H1 (cell line): ENCODE measurements around the gene LCP1. TPM values are rescaled to one million over a fixed set of nuclear protein-coding genes. Genes with fewer than 3 reads are reported as not detected.

Experiments used
- CTCF ChIA-PET: fragments of 300-600 bp; sonication (Branson Sonifier 250); formaldehyde crosslinking; loops from one replicate; lab custom pipeline; 2021; ENCODE audit not compliant: partially characterized antibody; lab: Charles Lee
- POLR2A ChIA-PET: fragments of 300-600 bp; sonication (Branson Sonifier 250); formaldehyde crosslinking; loops from one replicate; lab custom pipeline; 2021; ENCODE audit warnings: inconsistent platforms; ENCODE audit not compliant: partially characterized antibody; lab: Charles Lee
- DNase-seq, 2 experiments: peaks; one replicate each; pipeline versions ENCODE4 v3.0.0 to v3.0.0-alpha.2; 2010 to 2022; ENCODE audit warnings: low spot score in 2 of 2, low read depth in 1 of 2, mixed read lengths in 1 of 2
- FAIRE-seq: peaks from 2 replicates; lab custom pipeline; 2011; peaks lifted over from hg19 to GRCh38; lab: Jason Lieb, UNC
- H2AFZ ChIP-seq: 2 replicates; pipeline ENCODE4 v1.8.1; 2012; ENCODE audit warnings: low read length, inconsistent platforms
- H2AK5ac ChIP-seq: 2 replicates; pipeline ENCODE4 v1.6.1; 2013; ENCODE audit warnings: low read depth, low read length
- H2BK120ac ChIP-seq: replicated peaks from 2 replicates; pipeline ENCODE3; 2013; ENCODE audit warnings: low read depth, low read length, inconsistent platforms
- H2BK12ac ChIP-seq: 2 replicates; pipeline ENCODE4 v1.6.1; 2013; ENCODE audit warnings: low read depth, low read length
- H2BK15ac ChIP-seq: 2 replicates; pipeline ENCODE4 v1.6.1; 2013; ENCODE audit warnings: low read length
- H2BK20ac ChIP-seq: 2 replicates; pipeline ENCODE4 v1.6.1; 2013; ENCODE audit warnings: low read length
- H2BK5ac ChIP-seq: 2 replicates; pipeline ENCODE4 v1.6.1; 2013; ENCODE audit warnings: low read depth, low read length
- H3K14ac ChIP-seq: 2 replicates; pipeline ENCODE4 v1.6.1; 2013; ENCODE audit warnings: inconsistent platforms; ENCODE audit not compliant: insufficient read length
- H3K18ac ChIP-seq: 2 replicates; pipeline ENCODE4 v1.6.1; 2013; ENCODE audit warnings: low read length; ENCODE audit errors: extremely low read depth
- H3K23ac ChIP-seq: 2 replicates; pipeline ENCODE4 v1.6.1; 2013; ENCODE audit warnings: inconsistent platforms; ENCODE audit not compliant: insufficient read length
- H3K23me2 ChIP-seq: 2 replicates; pipeline ENCODE4 v1.6.1; 2013; ENCODE audit warnings: low read depth, low read length
- H3K27ac ChIP-seq: 2 replicates; pipeline ENCODE4 v1.6.1; 2011; ENCODE audit warnings: low read depth, low read length, inconsistent platforms
- H3K27me3 ChIP-seq, 4 experiments: replicated peaks in 1 of 4; 1 replicate in 1 of 4; 2 replicates in 3 of 4; pipeline versions ENCODE4 v1.6.1 to v1.8.1; 2011 to 2013; ENCODE audit warnings: low read length in 3 of 4, mild to moderate bottlenecking in 3 of 4, inconsistent platforms in 2 of 4, mixed read lengths in 2 of 4, moderate library complexity in 1 of 4; ENCODE audit not compliant: control insufficient read depth in 3 of 4, insufficient read depth in 3 of 4; ENCODE audit errors: extremely low read depth in 1 of 4
- H3K36me3 ChIP-seq, 4 experiments: 2 replicates each; pipeline versions ENCODE4 v1.6.1 to v1.8.1; 2011 to 2013; ENCODE audit warnings: mild to moderate bottlenecking in 4 of 4, low read length in 3 of 4, moderate library complexity in 2 of 4, control low read depth in 1 of 4, inconsistent platforms in 1 of 4; ENCODE audit not compliant: insufficient read depth in 4 of 4, control insufficient read depth in 2 of 4
- H3K4ac ChIP-seq: replicated peaks from 2 replicates; pipeline ENCODE3; 2013; ENCODE audit warnings: low read length, low read depth, mixed read lengths, inconsistent platforms; ENCODE audit not compliant: insufficient read length
- H3K4me1 ChIP-seq, 4 experiments: replicated peaks in 1 of 4; 1 replicate in 1 of 4; 2 replicates in 3 of 4; pipeline versions ENCODE4 v1.6.1 to v1.8.1; 2011 to 2013; ENCODE audit warnings: low read length in 3 of 4, inconsistent platforms in 2 of 4, mixed read lengths in 1 of 4; ENCODE audit not compliant: insufficient read depth in 4 of 4, control insufficient read depth in 3 of 4
- H3K4me2 ChIP-seq, 2 experiments: 2 replicates each; pipeline versions ENCODE4 v1.6.1 to v1.8.1; 2011 to 2013; ENCODE audit warnings: low read depth in 2 of 2, low read length in 2 of 2, control low read depth in 1 of 2, inconsistent platforms in 1 of 2, mild to moderate bottlenecking in 1 of 2; ENCODE audit not compliant: insufficient read depth in 1 of 2
- H3K4me3 ChIP-seq, 4 experiments: fragments of 200-600, 300-600 bp in 1 of 4; sonication (generic), shearing (Covaris generic), sonication (Bioruptor Twin) in 1 of 4; 2 replicates each; pipeline versions ENCODE4 v1.5.1 to v1.8.1; 2011 to 2016; ENCODE audit warnings: low read length in 4 of 4, low read depth in 3 of 4, control low read depth in 2 of 4, inconsistent platforms in 2 of 4, mild to moderate bottlenecking in 2 of 4, mixed read lengths in 1 of 4, moderate library complexity in 1 of 4; ENCODE audit not compliant: insufficient read depth in 2 of 4; ENCODE audit errors: extremely low read depth in 1 of 4
- H3K56ac ChIP-seq: replicated peaks from 2 replicates; pipeline ENCODE3; 2013; ENCODE audit warnings: low read depth, mild to moderate bottlenecking, mixed read lengths, low read length, inconsistent platforms; ENCODE audit not compliant: insufficient read length
- H3K79me1 ChIP-seq: 2 replicates; pipeline ENCODE4 v1.6.1; 2013; ENCODE audit warnings: low read depth, low read length, control low read depth
- H3K79me2 ChIP-seq, 2 experiments: 2 replicates each; pipeline versions ENCODE4 v1.6.1 to v1.8.1; 2012 to 2013; ENCODE audit warnings: low read length in 2 of 2, mild to moderate bottlenecking in 2 of 2, inconsistent platforms in 1 of 2; ENCODE audit not compliant: insufficient read depth in 2 of 2, control insufficient read depth in 1 of 2
- H3K9ac ChIP-seq, 4 experiments: replicated peaks in 1 of 4; 1 replicate in 1 of 4; 2 replicates in 3 of 4; pipeline versions ENCODE4 v1.6.1 to v1.8.1; 2011 to 2013; ENCODE audit warnings: low read depth in 3 of 4, low read length in 3 of 4, control low read depth in 2 of 4, mild to moderate bottlenecking in 2 of 4, moderate library complexity in 2 of 4, inconsistent platforms in 1 of 4; ENCODE audit errors: extremely low read depth in 1 of 4
- H3K9me3 ChIP-seq, 2 experiments: 2 replicates each; pipeline versions ENCODE4 v1.6.1 to v1.8.1; 2012 to 2013; ENCODE audit warnings: mild to moderate bottlenecking in 2 of 2, moderate library complexity in 2 of 2, control low read depth in 1 of 2, inconsistent platforms in 1 of 2, low read depth in 1 of 2, low read length in 1 of 2, mixed read lengths in 1 of 2; ENCODE audit not compliant: insufficient read depth in 2 of 2
- H4K20me1 ChIP-seq, 2 experiments: replicated peaks in 1 of 2; 2 replicates each; pipeline versions ENCODE3 to v1.8.1; 2011 to 2013; ENCODE audit warnings: inconsistent platforms in 2 of 2, low read length in 2 of 2, mild to moderate bottlenecking in 1 of 2; ENCODE audit not compliant: insufficient read depth in 2 of 2, control insufficient read depth in 1 of 2
- H4K5ac ChIP-seq: 2 replicates; pipeline ENCODE4 v1.6.1; 2013; ENCODE audit warnings: low read length, low read depth, mixed read lengths, inconsistent platforms; ENCODE audit not compliant: insufficient read length
- H4K8ac ChIP-seq: 2 replicates; pipeline ENCODE4 v1.8.0; 2013; ENCODE audit warnings: mild to moderate bottlenecking, moderate library complexity, low read length, inconsistent platforms; ENCODE audit not compliant: insufficient read depth; ENCODE audit errors: extremely low read depth
- H4K91ac ChIP-seq: replicated peaks from 2 replicates; pipeline ENCODE3; 2013; ENCODE audit warnings: low read length, mixed read lengths, inconsistent platforms; ENCODE audit not compliant: insufficient read length
- BRCA1 ChIP-seq: IDR thresholded peaks from 2 replicates; pipeline ENCODE4 v1.6.1; 2012; ENCODE audit warnings: low read depth, low read length, improper control_type of control experiment
- GABPA ChIP-seq: IDR thresholded peaks from 2 replicates; pipeline ENCODE4 v1.6.1; 2011; ENCODE audit warnings: mild to moderate bottlenecking, low read length, moderate library complexity, borderline replicate concordance; ENCODE audit not compliant: insufficient read depth
- RBBP5 ChIP-seq: IDR thresholded peaks from 2 replicates; pipeline ENCODE4 v1.7.1; 2012; ENCODE audit warnings: low read depth, mild to moderate bottlenecking, inconsistent platforms, low read length, moderate library complexity, borderline replicate concordance
- RNF2 ChIP-seq: fragments of 200-900, 300-1000 bp; sonication (generic); IDR thresholded peaks from 2 replicates; pipeline ENCODE4 v1.7.1; 2016; ENCODE audit warnings: borderline replicate concordance, low read depth, mild to moderate bottlenecking, antibody characterized with exemption, low read length; ENCODE audit not compliant: poor library complexity, severe bottlenecking; ENCODE audit errors: missing control alignments
- RXRA ChIP-seq: IDR thresholded peaks from 2 replicates; pipeline ENCODE4 v1.6.1; 2011; ENCODE audit warnings: low read depth, mild to moderate bottlenecking, low read length, moderate library complexity; ENCODE audit not compliant: insufficient read depth
- SP4 ChIP-seq: IDR thresholded peaks from 2 replicates; pipeline ENCODE4 v1.6.1; 2012; ENCODE audit warnings: low read length, inconsistent platforms
- SUZ12 ChIP-seq: fragments of 200-600 bp; sonication (generic); IDR thresholded peaks from 2 replicates; pipeline ENCODE4 v1.6.1; 2012; ENCODE audit warnings: mild to moderate bottlenecking, inconsistent platforms, low read length, moderate library complexity, mixed read lengths
- WGBS, 2 experiments: shearing (Covaris generic) in 1 of 2; methylation state at CpG; one replicate each; pipeline versions ENCODE4 v1.1.6 to v1.1.7; 2013 to 2015; ENCODE audit warnings: low lambda C conversion rate in 2 of 2, mixed read lengths in 2 of 2, inconsistent platforms in 1 of 2, low coverage in 1 of 2, missing lambda C conversion rate in 1 of 2; ENCODE audit not compliant: insufficient replicate concordance in 2 of 2, insufficient coverage in 1 of 2, insufficient read length in 1 of 2; ENCODE audit errors: extremely low coverage in 1 of 2, missing lambda C conversion rate in 1 of 2; 5-methylcytosine and 5-hydroxymethylcytosine counted together
- polyA plus RNA-seq, 7 experiments: library from polyadenylated mRNA; depleted of rRNA in 3 of 7; stranded (reverse) in 5 of 7; unstranded in 2 of 7; fragments of >200 nt in 5 of 7; fragments of 200-250 nt in 2 of 7; gene quantifications; 1 replicate in 5 of 7; 2 replicates in 1 of 7; 4 replicates in 1 of 7; pipeline versions ENCODE4 v1.2.1 to v1.2.3, GENCODE V29; 2011 to 2013; ENCODE audit warnings: missing spikeins in 2 of 7, mixed read lengths in 2 of 7
- total RNA-seq: library from RNA; stranded (reverse); fragmentation: NEBNext Ultra II Directional; extraction: Animal tissue kit (Norgen Biotek cat#: 25700); gene quantifications from 2 replicates; pipeline ENCODE4 v1.2.1, GENCODE V29; 2021
- TF ChIP-seq, protein P1 (sequence below): IDR thresholded peaks from 2 replicates; pipeline ENCODE4 v1.6.1; 2012; ENCODE audit warnings: inconsistent platforms

LCP1 gene
- total and polyA plus RNA-seq, 2 of the 8 experiments (the other 6 are each of a cell fraction or from before 2014, with no cell fraction given), result 0.65 to 4.3 TPM

GRCh38 chr13:46178143-46178542 is 3.8 kb downstream of the LCP1 start:
- ChIA-PET POLR2A (no interaction called here), CTCF (interaction anchor here (1.6 kb wide), 1 partner anchor 18 kb away, joined by 4 read pairs; no protein-coding TSS in a partner anchor)
- Histone ChIP-seq H3K27me3 (no peaks in the 10 kb centered on the region), H2AK5ac (no peak overlapping the region), H3K36me3 (no peaks in the 10 kb centered on the region), H3K9me3 (no peaks in the 10 kb centered on the region), H2BK120ac (no peak overlapping the region), H2BK5ac (no peak overlapping the region), H3K23me2 (no peaks in the 10 kb centered on the region), H3K27ac (no peak overlapping the region), H3K79me2 (no peaks in the 10 kb centered on the region), H3K4me2 (no peak overlapping the region), H2BK12ac (no peak overlapping the region), H3K9ac (no peak overlapping the region), H2BK20ac (no peak overlapping the region), H3K4me3 (no peak overlapping the region), H3K79me1 (no peaks in the 10 kb centered on the region), H4K20me1 (no peaks in the 10 kb centered on the region), H2AFZ (no peak overlapping the region), H3K23ac (no peak overlapping the region), H3K4ac (no peak overlapping the region), H4K8ac (no peak overlapping the region), H4K91ac (no peak overlapping the region), H4K5ac (no peak overlapping the region), H3K4me1 (peaks cover 0 to 3% (median 0%) of the 10 kb centered on the region in 4 experiments; a peak in 1 of 7 replicates), H3K18ac (no peak overlapping the region), H3K14ac (no peak overlapping the region), H2BK15ac (no peak overlapping the region), H3K56ac (no peak overlapping the region)
- DNase-seq (no peak), FAIRE-seq (no peak)
- WGBS, 2 experiments, result 85% methylated on average over 5 of the region's 5 CpGs; no CpG with 5 or more reads in 1 of the 2 experiments
- TF ChIP-seq, protein P1, sequence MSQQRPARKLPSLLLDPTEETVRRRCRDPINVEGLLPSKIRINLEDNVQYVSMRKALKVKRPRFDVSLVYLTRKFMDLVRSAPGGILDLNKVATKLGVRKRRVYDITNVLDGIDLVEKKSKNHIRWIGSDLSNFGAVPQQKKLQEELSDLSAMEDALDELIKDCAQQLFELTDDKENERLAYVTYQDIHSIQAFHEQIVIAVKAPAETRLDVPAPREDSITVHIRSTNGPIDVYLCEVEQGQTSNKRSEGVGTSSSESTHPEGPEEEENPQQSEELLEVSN, result no peak
- TF ChIP-seq BRCA1 (no peak), SP4 (no peak), GABPA (no peak), SUZ12 (no peak), RNF2 (no peak), RBBP5 (no peak), RXRA (no peak)
